GM12891 (cell line): ENCODE results near the gene ESRP2.

Source experiments
- POLR2A ChIP-seq: IDR thresholded peaks from 2 replicates; pipeline ENCODE4 v1.6.1; 2011; ENCODE audit warnings: low read depth, low read length, control low read depth
- POLR2AphosphoS5 ChIP-seq: IDR thresholded peaks from 2 replicates; pipeline ENCODE4 v1.6.1; 2011; ENCODE audit warnings: low read depth, low read length, control low read depth
- POU2F2 ChIP-seq: IDR thresholded peaks from 2 replicates; pipeline ENCODE4 v1.6.1; 2011; ENCODE audit warnings: low read depth, mild to moderate bottlenecking, control low read depth, low read length, moderate library complexity
- SPI1 ChIP-seq: IDR thresholded peaks from 2 replicates; pipeline ENCODE4 v1.6.1; 2011; ENCODE audit warnings: low read depth, low read length, control low read depth
- TAF1 ChIP-seq: IDR thresholded peaks from 2 replicates; pipeline ENCODE4 v1.6.1; 2011; ENCODE audit warnings: low read depth, low read length, control low read depth

DNA sequence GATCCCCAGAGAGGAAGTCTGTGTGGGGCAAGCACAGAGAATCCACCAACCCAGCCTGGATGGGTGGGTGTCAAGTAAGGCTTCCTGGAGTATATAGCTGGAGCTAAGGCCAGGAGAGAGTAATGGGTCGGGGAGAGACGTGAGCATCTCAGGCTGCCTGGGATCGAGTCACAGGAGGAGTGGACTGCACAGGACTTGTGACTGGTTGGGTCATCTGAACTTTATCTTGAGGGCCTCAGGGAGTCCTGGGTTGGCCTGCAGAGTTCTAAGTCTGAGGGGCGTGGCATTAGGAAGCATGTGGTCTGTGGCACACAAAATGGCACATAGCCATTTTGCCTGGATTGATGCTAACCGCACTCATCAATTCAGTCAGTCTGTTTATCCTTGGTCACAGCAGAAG is 10.7 kb upstream of the ESRP2 start:
- no peak for TF ChIP-seq TAF1
- no peak for TF ChIP-seq POLR2A
- no peak for TF ChIP-seq POLR2AphosphoS5
- TF ChIP-seq POU2F2, result no peak
- TF ChIP-seq SPI1, result no peak
